Left lung (tissue), 10 donors: ENCODE results near the gene UNC13C. TPM values are rescaled to one million over a fixed set of nuclear protein-coding genes. Genes with fewer than 3 reads are reported as not detected.

Source experiments
- ATAC-seq: fragments of 200-7000 bp; cut with Tn5 transposase; one replicate; pipeline ENCODE4 v1.9.1; 2020; ENCODE audit warnings: moderate library complexity
- DNase-seq, 4 donors: peaks; one replicate each; pipeline ENCODE4 v3.0.0-alpha.2; 2013 to 2020
- H3K27ac ChIP-seq, 2 donors: fragments of 200-600 bp; sonication (generic) in 1 of 2; one replicate each; pipeline versions ENCODE4 v1.5.0 to v1.8.0; 2020 to 2021
- H3K27me3 ChIP-seq, 2 donors: fragments of 200-600 bp; sonication (generic) in 1 of 2; one replicate each; pipeline versions ENCODE4 v1.5.0 to v1.8.0; 2020 to 2021
- H3K36me3 ChIP-seq, 2 donors: fragments of 200-600 bp; sonication (generic) in 1 of 2; one replicate each; pipeline versions ENCODE4 v1.5.0 to v1.8.0; 2020 to 2021
- H3K4me1 ChIP-seq, 2 donors: fragments of 200-600 bp; one replicate each; pipeline ENCODE4 v1.8.0; 2021
- H3K4me3 ChIP-seq, 2 donors: fragments of 200-600 bp; sonication (generic) in 1 of 2; one replicate each; pipeline versions ENCODE4 v1.5.0 to v1.8.0; 2020 to 2021; ENCODE audit warnings: mild to moderate bottlenecking in 1 of 2
- H3K9me3 ChIP-seq, 2 donors: fragments of 200-600 bp; sonication (generic) in 1 of 2; one replicate each; pipeline versions ENCODE4 v1.5.0 to v1.8.0; 2020 to 2021
- CTCF ChIP-seq, 2 donors: fragments of 200-600 bp; sonication (generic) in 1 of 2; IDR thresholded peaks; one replicate each; pipeline versions ENCODE4 v1.5.0 to v1.8.0; 2021; ENCODE audit warnings: antibody characterized with exemption in 2 of 2
- intact Hi-C, 2 donors: fragments of 100-400 bp; cut with DNase I; formaldehyde crosslinking; loops; one replicate each; pipeline versions ENCODE4 v1.11.2 to v1.14.2; 2022
- polyA plus RNA-seq, 6 donors: library from polyadenylated mRNA; unstranded; fragments of 120-200 nt; gene quantifications; one replicate each; pipeline ENCODE4 v1.2.1, GENCODE V29; 2013; ENCODE audit not compliant: insufficient read length in 6 of 6
- total RNA-seq, 2 donors: library from RNA; stranded (reverse); fragmentation: NEBNext Ultra II Directional; extraction: Animal tissue kit (Norgen Biotek cat#: 25700); gene quantifications; one replicate each; pipeline ENCODE4 v1.2.1, GENCODE V29; 2021
- donor health status: DM: no; HTN: yes; CAD: no.
- donor health status: DM: no; HTN: no; CAD: no.

Gene UNC13C
- total and polyA plus RNA-seq, 8 donors = 0.03 to 19.2 (median 12.8) TPM

GRCh38 chr15:54256190-54256589, 277.9 kb downstream of the UNC13C start:
- H3K4me1 ChIP-seq = no peaks in the 10 kb centered on the region
- H3K27me3 ChIP-seq = no peaks in the 10 kb centered on the region
- no peak for TF ChIP-seq CTCF (IDR thresholded peaks at IDR 0.05)
- ATAC-seq (no peak), DNase-seq (no peak)
- no peak overlapping the region for H3K27ac ChIP-seq
- H3K36me3 ChIP-seq = no peaks in the 10 kb centered on the region
- no peaks in the 10 kb centered on the region for H3K9me3 ChIP-seq
- intact Hi-C loops = no loop called here
- no peak overlapping the region for H3K4me3 ChIP-seq

- Histone ChIP-seq H3K27ac (no peak overlapping the region), H3K9me3 (no peaks in the 10 kb centered on the region), H3K27me3 (no peaks in the 10 kb centered on the region), H3K4me3 (no peak overlapping the region), H3K4me1 (no peaks in the 10 kb centered on the region), H3K36me3 (no peaks in the 10 kb centered on the region)
- intact Hi-C loops = no loop called here
- no peak for ATAC-seq
- TF ChIP-seq CTCF (IDR thresholded peaks at IDR 0.05) = no peak
- DNase-seq = no peak
Observed at GRCh38 chr15:54273928-54274327, 295.7 kb downstream of the UNC13C start.

GRCh38 chr15:54277834-54278233, 299.6 kb downstream of the UNC13C start:
- Histone ChIP-seq H3K4me3 (no peak overlapping the region), H3K4me1 (no peaks in the 10 kb centered on the region), H3K27ac (no peak overlapping the region), H3K27me3 (no peaks in the 10 kb centered on the region), H3K9me3 (no peaks in the 10 kb centered on the region), H3K36me3 (no peaks in the 10 kb centered on the region)
- no peak for TF ChIP-seq CTCF (IDR thresholded peaks at IDR 0.05)
- no peak for DNase-seq
- ATAC-seq = no peak
- intact Hi-C loops = no loop called here

GRCh38 chr15:54280726-54281125, 302.5 kb downstream of the UNC13C start:
- H3K4me3 ChIP-seq = no peak overlapping the region
- DNase-seq = no peak
- H3K36me3 ChIP-seq = no peaks in the 10 kb centered on the region

GRCh38 chr15:54282228-54282836, 304.1 kb downstream of the UNC13C start:
- Histone ChIP-seq H3K27ac (no peak overlapping the region), H3K9me3 (no peaks in the 10 kb centered on the region), H3K36me3 (no peaks in the 10 kb centered on the region), H3K4me3 (no peak overlapping the region), H3K27me3 (no peaks in the 10 kb centered on the region), H3K4me1 (no peaks in the 10 kb centered on the region)
- DNase-seq (no peak), ATAC-seq (no peak)
- intact Hi-C loops = no loop called here
- TF ChIP-seq CTCF (IDR thresholded peaks at IDR 0.05) = no peak

More at GRCh38 chr15:54280726-54281125, 302.5 kb downstream of the UNC13C start:
- H3K4me1 ChIP-seq = no peaks in the 10 kb centered on the region
- H3K27me3 ChIP-seq = no peaks in the 10 kb centered on the region
- no peaks in the 10 kb centered on the region for H3K9me3 ChIP-seq
- H3K27ac ChIP-seq = no peak overlapping the region
- no peak for TF ChIP-seq CTCF (IDR thresholded peaks at IDR 0.05)
- intact Hi-C loops = no loop called here
- ATAC-seq = no peak
